Upper lobe of right lung (tissue), 1 donor: ENCODE data around the gene SLC4A1. TPM values are rescaled to one million over a fixed set of nuclear protein-coding genes. Genes with fewer than 3 reads are reported as not detected.

Experiments used
- ATAC-seq: fragments of 200-7000 bp; cut with Tn5 transposase; one replicate; pipeline ENCODE4 v1.9.1; 2020; ENCODE audit warnings: mild to moderate bottlenecking, moderate library complexity
- DNase-seq: peaks from one replicate; pipeline ENCODE4 v3.0.0-alpha.2; 2020
- H3K27ac ChIP-seq: fragments of 200-600 bp; one replicate; pipeline ENCODE4 v1.8.0; 2022
- H3K27me3 ChIP-seq: fragments of 200-600 bp; one replicate; pipeline ENCODE4 v1.8.0; 2022; ENCODE audit warnings: mild to moderate bottlenecking
- H3K36me3 ChIP-seq: fragments of 200-600 bp; one replicate; pipeline ENCODE4 v1.8.0; 2022
- H3K4me1 ChIP-seq: fragments of 200-600 bp; one replicate; pipeline ENCODE4 v1.8.0; 2022
- H3K4me3 ChIP-seq: fragments of 200-600 bp; one replicate; pipeline ENCODE4 v1.8.0; 2022; ENCODE audit warnings: mild to moderate bottlenecking
- H3K9me3 ChIP-seq: fragments of 200-600 bp; one replicate; pipeline ENCODE4 v1.8.0; 2022
- intact Hi-C: fragments of 100-400 bp; cut with DNase I; formaldehyde crosslinking; loops from one replicate; pipeline ENCODE4 v1.11.0; 2022
- total RNA-seq: library from RNA; stranded (reverse); fragmentation: NEBNext Ultra II Directional; extraction: Animal tissue kit (Norgen Biotek cat#: 25700); gene quantifications from one replicate; pipeline ENCODE4 v1.2.1, GENCODE V29; 2021
- TF ChIP-seq, protein P1 (sequence below): fragments of 200-600 bp; IDR thresholded peaks from one replicate; pipeline ENCODE4 v1.8.0; 2022; ENCODE audit warnings: antibody characterized with exemption
- donor health status: DM: no; HTN: yes; CAD: no; lungs with severe emphysema.

Gene SLC4A1
- total RNA-seq, 1 donor from 2014 or later = 0.43 TPM

DNA sequence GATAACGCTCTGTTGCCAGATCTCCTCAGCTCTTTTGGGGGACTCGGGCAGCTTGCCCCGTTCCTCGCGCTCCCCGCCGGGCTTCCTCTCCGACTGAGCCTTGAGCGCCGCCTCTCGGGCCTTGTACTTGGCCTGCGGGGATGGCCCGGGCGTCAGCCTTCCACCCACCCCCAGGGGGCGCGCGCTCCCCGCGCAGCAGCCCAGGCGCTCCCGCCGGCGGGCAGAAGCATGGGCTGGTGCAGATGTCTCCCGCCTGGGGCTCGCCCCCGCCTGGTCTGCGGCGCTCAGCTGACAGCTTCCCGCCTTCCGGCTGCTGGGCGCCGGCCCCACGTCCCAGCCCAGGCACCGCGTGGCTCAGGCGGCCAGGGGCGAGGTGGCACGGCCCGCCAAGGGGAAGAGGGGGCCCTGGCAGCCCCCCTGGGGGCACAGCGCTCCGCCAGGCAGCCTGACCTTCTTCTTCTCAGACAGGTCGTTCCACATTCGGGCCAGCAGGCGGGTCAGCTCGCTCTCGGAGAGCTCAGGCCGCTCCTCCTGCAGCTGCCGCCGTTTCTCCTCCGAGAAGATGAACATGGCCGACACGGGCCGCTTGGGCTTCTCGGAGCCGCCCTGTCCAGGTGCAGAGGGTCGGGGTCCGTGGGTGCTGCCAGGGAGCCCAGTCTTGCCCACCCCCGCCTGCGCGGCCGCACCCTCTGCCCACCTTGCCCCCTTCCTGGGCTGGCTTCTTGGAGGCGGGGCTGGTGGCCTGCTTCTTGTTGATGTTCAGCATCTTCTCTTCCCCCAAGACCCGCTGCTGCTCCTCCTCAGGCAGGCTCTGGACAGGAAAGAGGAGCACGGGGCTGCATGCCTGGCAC lies 57.4 kb downstream of the SLC4A1 start:
- Histone ChIP-seq H3K27me3 (no peaks in the 10 kb centered on the region), H3K9me3 (no peaks in the 10 kb centered on the region), H3K4me1 (peaks cover 9% of the 10 kb centered on the region), H3K4me3 (no peak overlapping the region), H3K27ac (peak overlapping the region; percentile 19), H3K36me3 (peaks cover 64% of the 10 kb centered on the region)
- TF ChIP-seq, protein P1, sequence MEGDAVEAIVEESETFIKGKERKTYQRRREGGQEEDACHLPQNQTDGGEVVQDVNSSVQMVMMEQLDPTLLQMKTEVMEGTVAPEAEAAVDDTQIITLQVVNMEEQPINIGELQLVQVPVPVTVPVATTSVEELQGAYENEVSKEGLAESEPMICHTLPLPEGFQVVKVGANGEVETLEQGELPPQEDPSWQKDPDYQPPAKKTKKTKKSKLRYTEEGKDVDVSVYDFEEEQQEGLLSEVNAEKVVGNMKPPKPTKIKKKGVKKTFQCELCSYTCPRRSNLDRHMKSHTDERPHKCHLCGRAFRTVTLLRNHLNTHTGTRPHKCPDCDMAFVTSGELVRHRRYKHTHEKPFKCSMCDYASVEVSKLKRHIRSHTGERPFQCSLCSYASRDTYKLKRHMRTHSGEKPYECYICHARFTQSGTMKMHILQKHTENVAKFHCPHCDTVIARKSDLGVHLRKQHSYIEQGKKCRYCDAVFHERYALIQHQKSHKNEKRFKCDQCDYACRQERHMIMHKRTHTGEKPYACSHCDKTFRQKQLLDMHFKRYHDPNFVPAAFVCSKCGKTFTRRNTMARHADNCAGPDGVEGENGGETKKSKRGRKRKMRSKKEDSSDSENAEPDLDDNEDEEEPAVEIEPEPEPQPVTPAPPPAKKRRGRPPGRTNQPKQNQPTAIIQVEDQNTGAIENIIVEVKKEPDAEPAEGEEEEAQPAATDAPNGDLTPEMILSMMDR = peak; percentile 96
- DNase-seq (peak; percentile 95), ATAC-seq (peak; percentile 97)
- intact Hi-C loops = no loop called here

DNA sequence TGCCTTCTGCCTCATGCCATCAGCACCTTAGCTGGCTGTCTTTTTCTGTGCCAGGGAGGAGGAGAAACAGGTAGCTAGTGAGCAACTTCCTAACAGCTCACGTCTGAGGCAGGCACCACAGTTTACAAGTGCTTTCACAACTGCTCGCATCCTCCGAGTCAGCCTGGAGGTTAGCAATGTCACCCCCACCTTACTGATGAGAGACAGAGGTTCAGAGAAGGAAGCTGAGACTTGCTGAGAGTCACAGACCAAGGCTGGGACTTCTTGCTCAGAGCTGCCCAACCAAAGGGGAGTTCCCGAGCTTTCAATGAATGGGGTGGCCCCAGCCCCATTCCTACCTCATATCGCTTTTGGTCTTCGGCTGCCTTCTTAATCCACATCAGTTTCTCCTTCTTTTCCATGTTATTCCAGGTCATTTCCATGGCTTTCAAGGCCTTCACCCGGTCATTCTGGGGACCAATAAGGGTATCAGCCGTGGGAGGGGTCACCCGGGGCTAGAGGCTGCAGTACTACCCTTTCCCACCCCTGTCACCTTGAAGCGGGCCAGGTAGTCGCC lies 58.1 kb downstream of the SLC4A1 start:
- Histone ChIP-seq H3K4me1 (peaks cover 9% of the 10 kb centered on the region), H3K27me3 (no peaks in the 10 kb centered on the region), H3K36me3 (peaks cover 57% of the 10 kb centered on the region), H3K4me3 (no peak overlapping the region), H3K27ac (no peak overlapping the region), H3K9me3 (no peaks in the 10 kb centered on the region)
- ATAC-seq = no peak
- intact Hi-C loops = no loop called here
- no peak for DNase-seq
- TF ChIP-seq, protein P1 = no peak

DNA sequence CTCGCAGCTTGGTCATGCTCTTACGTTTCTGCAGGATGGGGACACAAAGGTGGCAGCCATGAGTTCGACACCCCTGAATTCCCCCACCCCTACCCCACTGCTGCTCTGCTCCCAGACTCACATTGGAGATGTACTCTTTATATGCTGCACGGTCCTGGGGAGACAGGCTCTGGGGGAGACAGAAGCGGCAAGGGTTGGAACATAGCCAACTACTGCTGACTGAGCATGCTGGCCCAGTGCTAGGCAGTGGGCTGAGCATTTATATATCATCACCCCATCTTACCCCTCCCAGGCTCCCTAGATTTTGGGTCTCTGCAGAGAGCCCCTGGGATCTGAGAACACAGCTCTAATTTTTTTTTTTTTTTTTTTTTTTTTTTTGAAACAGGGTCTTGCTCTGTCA lies 60.2 kb downstream of the SLC4A1 start:
- no peak for DNase-seq
- Histone ChIP-seq H3K27ac (no peak overlapping the region), H3K4me1 (peaks cover 20% of the 10 kb centered on the region), H3K36me3 (peaks cover 47% of the 10 kb centered on the region), H3K4me3 (no peak overlapping the region), H3K27me3 (no peaks in the 10 kb centered on the region), H3K9me3 (no peaks in the 10 kb centered on the region)
- intact Hi-C loops = no loop called here
- ATAC-seq = no peak
- TF ChIP-seq, protein P1 = no peak

DNA sequence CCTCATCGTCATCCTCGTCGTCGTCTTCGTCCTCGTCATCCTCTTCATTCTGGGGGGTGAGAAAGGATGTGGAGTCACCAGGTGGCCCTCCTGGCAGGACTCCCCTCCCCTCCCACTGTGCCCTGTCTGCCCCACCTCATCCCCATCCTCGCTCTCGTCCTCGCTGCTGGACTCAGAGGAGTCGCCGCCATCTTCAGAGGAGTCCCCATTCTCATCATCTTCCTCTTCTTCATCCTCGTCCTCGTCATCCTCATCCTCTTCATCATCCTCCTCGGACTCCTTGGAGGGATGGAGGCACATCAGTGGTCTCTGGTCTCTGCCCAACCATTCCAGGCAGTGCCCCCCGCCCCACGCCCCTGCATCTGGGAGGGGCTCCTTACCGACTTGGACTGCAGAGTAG lies 60.6 kb downstream of the SLC4A1 start:
- DNase-seq = no peak
- Histone ChIP-seq H3K27me3 (no peaks in the 10 kb centered on the region), H3K36me3 (peaks cover 47% of the 10 kb centered on the region), H3K27ac (no peak overlapping the region), H3K4me3 (no peak overlapping the region), H3K4me1 (peaks cover 20% of the 10 kb centered on the region), H3K9me3 (no peaks in the 10 kb centered on the region)
- ATAC-seq = no peak
- intact Hi-C loops = no loop called here
- TF ChIP-seq, protein P1 = no peak

DNA sequence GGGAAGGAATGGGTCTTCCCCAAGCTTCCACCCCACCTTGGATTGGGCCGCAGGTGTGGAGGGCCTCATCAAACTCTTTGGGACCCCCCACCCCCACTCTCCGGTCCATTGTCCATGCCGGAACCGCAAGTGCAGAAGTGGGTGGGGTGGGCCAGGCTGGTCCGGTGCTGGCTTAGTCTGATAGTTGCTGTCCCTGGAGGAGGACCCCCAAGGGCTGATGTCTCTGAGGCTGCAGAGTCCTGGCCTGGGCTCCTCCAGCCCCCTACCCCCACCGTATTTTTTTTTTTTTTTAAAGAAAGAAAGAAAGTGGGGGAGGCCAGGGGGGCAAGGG lies 61.1 kb downstream of the SLC4A1 start:
- no peaks in the 10 kb centered on the region for H3K9me3 ChIP-seq
- peaks cover 47% of the 10 kb centered on the region for H3K36me3 ChIP-seq
- no peak overlapping the region for H3K27ac ChIP-seq
- DNase-seq = no peak
- no peak for ATAC-seq
- H3K4me3 ChIP-seq = no peak overlapping the region
- H3K4me1 ChIP-seq = peaks cover 20% of the 10 kb centered on the region
- intact Hi-C loops = no loop called here
- TF ChIP-seq, protein P1 = no peak
- H3K27me3 ChIP-seq = no peaks in the 10 kb centered on the region
